Stomach (tissue), 4 donors: Measurements from ENCODE around the gene BABAM2.

Experiments used
- CTCF ChIP-seq, 7 experiments: fragments of 450-650 bp in 4 of 7; fragments of 200-600 bp in 3 of 7; sonication (generic) in 3 of 7; IDR thresholded peaks; one replicate each; pipeline ENCODE4 v1.5.1; 2016 to 2019; ENCODE audit warnings: antibody characterized with exemption in 7 of 7, control low read depth in 2 of 7, mild to moderate bottlenecking in 1 of 7
- POLR2A ChIP-seq, 4 donors: fragments of 450-650 bp; IDR thresholded peaks; one replicate each; pipeline ENCODE4 v1.6.1; 2016; ENCODE audit warnings: antibody characterized with exemption in 4 of 4, control low read depth in 2 of 4, mild to moderate bottlenecking in 1 of 4, moderate library complexity in 1 of 4
- POLR2AphosphoS5 ChIP-seq, 3 donors: sonication (generic); formaldehyde crosslinking; IDR thresholded peaks; one replicate each; pipeline ENCODE4 v1.6.1; 2016; ENCODE audit warnings: antibody characterized with exemption in 3 of 3

GRCh38 chr2:27871802-27872201 lies 18.7 kb upstream of the BABAM2 start:
- TF ChIP-seq CTCF (IDR thresholded peaks at IDR 0.05) (no peak), POLR2AphosphoS5 (IDR thresholded peaks at IDR 0.05) (no peak), POLR2A (IDR thresholded peaks at IDR 0.05) (no peak)
